Thyroid gland (tissue), 4 donors: ENCODE measurements around the gene SLC25A41.

ENCODE experiments used
- POLR2A ChIP-seq, 2 donors: fragments of 450-650 bp; IDR thresholded peaks; one replicate each; pipeline ENCODE4 v1.6.1; 2017; ENCODE audit warnings: antibody characterized with exemption in 2 of 2, mild to moderate bottlenecking in 2 of 2, moderate library complexity in 1 of 2
- TF ChIP-seq, protein P1 (sequence below), 6 experiments: fragments of 200-600 bp in 3 of 6; fragments of 450-650 bp in 3 of 6; sonication (generic) in 3 of 6; IDR thresholded peaks; one replicate each; pipeline ENCODE4 v1.5.1; 2016 to 2019; ENCODE audit warnings: antibody characterized with exemption in 6 of 6, mild to moderate bottlenecking in 2 of 6, inconsistent platforms in 1 of 6, moderate library complexity in 1 of 6

DNA sequence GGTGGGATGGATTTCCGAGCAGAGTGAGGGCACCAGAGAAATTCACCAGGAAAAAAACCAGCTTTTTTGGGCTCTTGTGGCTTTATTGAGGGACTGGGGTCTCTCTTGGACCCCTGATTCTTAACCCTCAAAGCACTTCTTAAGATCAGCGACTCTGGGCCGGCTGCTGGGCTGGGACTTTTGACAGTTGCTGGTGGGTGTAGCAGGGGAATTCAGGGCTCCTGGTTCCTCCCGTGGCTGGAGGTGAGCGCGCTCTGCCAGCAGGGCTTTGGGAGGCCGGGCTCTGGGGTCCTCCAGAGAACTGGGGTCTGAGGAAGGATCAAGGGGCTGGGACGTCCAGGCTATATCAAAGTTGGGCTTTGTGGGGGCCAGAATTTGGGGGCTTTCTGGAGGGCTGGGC lies 33.8 kb upstream of the SLC25A41 start:
- TF ChIP-seq, protein P1, sequence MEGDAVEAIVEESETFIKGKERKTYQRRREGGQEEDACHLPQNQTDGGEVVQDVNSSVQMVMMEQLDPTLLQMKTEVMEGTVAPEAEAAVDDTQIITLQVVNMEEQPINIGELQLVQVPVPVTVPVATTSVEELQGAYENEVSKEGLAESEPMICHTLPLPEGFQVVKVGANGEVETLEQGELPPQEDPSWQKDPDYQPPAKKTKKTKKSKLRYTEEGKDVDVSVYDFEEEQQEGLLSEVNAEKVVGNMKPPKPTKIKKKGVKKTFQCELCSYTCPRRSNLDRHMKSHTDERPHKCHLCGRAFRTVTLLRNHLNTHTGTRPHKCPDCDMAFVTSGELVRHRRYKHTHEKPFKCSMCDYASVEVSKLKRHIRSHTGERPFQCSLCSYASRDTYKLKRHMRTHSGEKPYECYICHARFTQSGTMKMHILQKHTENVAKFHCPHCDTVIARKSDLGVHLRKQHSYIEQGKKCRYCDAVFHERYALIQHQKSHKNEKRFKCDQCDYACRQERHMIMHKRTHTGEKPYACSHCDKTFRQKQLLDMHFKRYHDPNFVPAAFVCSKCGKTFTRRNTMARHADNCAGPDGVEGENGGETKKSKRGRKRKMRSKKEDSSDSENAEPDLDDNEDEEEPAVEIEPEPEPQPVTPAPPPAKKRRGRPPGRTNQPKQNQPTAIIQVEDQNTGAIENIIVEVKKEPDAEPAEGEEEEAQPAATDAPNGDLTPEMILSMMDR (IDR thresholded peaks at IDR 0.05), result no peak
- TF ChIP-seq POLR2A (IDR thresholded peaks at IDR 0.05), result no peak
